Measurements from ENCODE around the gene MACROD2.

MACROD2 gene

GRCh38 chr20:15642676-15643075, 1647.4 kb downstream of the MACROD2 start:
- Histone ChIP-seq H3K9me3 (replicated peaks; ENCODE audit: low read length) (no peaks in the 10 kb centered on the region), H3K36me3 (ENCODE audit: insufficient read depth, low read length) (no peaks in the 10 kb centered on the region), H3K4me3 (ENCODE audit: low read length) (no peak overlapping the region), H3K4me2 (ENCODE audit: low read length) (no peak overlapping the region), H3K9ac (ENCODE audit: low read depth, low read length) (no peak overlapping the region), H3K27me3 (ENCODE audit: control insufficient read depth, insufficient read depth, low read length) (no peaks in the 10 kb centered on the region), H3K4me1 (ENCODE audit: control insufficient read depth, insufficient read depth, low read length) (peaks cover 11% of the 10 kb centered on the region)

GRCh38 chr20:15643713-15644112, 1648.4 kb downstream of the MACROD2 start:
- no peak overlapping the region for H3K4me2 ChIP-seq (ENCODE audit: low read length)
- H3K4me1 ChIP-seq (ENCODE audit: control insufficient read depth, insufficient read depth, low read length) = peaks cover 8% of the 10 kb centered on the region
- H3K9ac ChIP-seq (ENCODE audit: low read depth, low read length) = no peak overlapping the region
- H3K36me3 ChIP-seq (ENCODE audit: insufficient read depth, low read length) = no peaks in the 10 kb centered on the region
- no peaks in the 10 kb centered on the region for H3K27me3 ChIP-seq (ENCODE audit: control insufficient read depth, insufficient read depth, low read length)
- H3K4me3 ChIP-seq (ENCODE audit: low read length) = no peak overlapping the region
- H3K9me3 ChIP-seq (replicated peaks; ENCODE audit: low read length) = no peaks in the 10 kb centered on the region

DNA sequence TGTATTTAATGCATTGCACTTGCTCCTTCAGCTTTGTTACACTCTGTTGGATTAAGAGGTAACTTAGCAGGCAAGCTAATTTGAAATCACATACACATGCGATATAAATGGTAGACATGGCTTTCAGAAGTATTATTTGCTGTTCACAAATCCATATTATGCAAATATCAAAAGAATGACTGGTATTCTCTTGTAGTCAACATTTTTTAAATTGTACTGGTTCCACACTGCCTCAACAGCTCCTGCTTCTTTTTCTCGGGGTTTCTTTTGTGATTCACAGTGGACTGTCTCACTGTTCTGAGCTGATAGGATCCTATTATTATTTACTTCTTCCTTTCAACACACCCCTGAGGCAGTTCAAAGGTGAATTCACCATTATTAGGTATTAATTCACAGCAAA, 1650.5 kb downstream of the MACROD2 start:
- Histone ChIP-seq H3K36me3 (ENCODE audit: insufficient read depth, low read length) (no peaks in the 10 kb centered on the region), H3K9me3 (replicated peaks; ENCODE audit: low read length) (no peaks in the 10 kb centered on the region), H3K9ac (ENCODE audit: low read depth, low read length) (no peak overlapping the region), H3K4me2 (ENCODE audit: low read length) (no peak overlapping the region), H3K27me3 (ENCODE audit: control insufficient read depth, insufficient read depth, low read length) (no peaks in the 10 kb centered on the region), H3K4me1 (ENCODE audit: control insufficient read depth, insufficient read depth, low read length) (peaks cover 5% of the 10 kb centered on the region), H3K4me3 (ENCODE audit: low read length) (no peak overlapping the region)

- Histone ChIP-seq H3K4me3 (ENCODE audit: low read length) (no peak overlapping the region), H3K36me3 (ENCODE audit: insufficient read depth, low read length) (no peaks in the 10 kb centered on the region), H3K9me3 (replicated peaks; ENCODE audit: low read length) (no peaks in the 10 kb centered on the region), H3K9ac (ENCODE audit: low read depth, low read length) (no peak overlapping the region), H3K27me3 (ENCODE audit: control insufficient read depth, insufficient read depth, low read length) (no peaks in the 10 kb centered on the region), H3K4me1 (ENCODE audit: control insufficient read depth, insufficient read depth, low read length) (peaks cover 10% of the 10 kb centered on the region), H3K4me2 (ENCODE audit: low read length) (no peak overlapping the region)
These were observed 1658.3 kb downstream of the MACROD2 start for GRCh38 chr20:15653396-15654207.

GRCh38 chr20:15654208-15654649, 1658.9 kb downstream of the MACROD2 start:
- Histone ChIP-seq H3K4me3 (ENCODE audit: low read length) (no peak overlapping the region), H3K36me3 (ENCODE audit: insufficient read depth, low read length) (no peaks in the 10 kb centered on the region), H3K9me3 (replicated peaks; ENCODE audit: low read length) (no peaks in the 10 kb centered on the region), H3K4me1 (ENCODE audit: control insufficient read depth, insufficient read depth, low read length) (peaks cover 10% of the 10 kb centered on the region), H3K9ac (ENCODE audit: low read depth, low read length) (no peak overlapping the region), H3K27me3 (ENCODE audit: control insufficient read depth, insufficient read depth, low read length) (no peaks in the 10 kb centered on the region), H3K4me2 (ENCODE audit: low read length) (no peak overlapping the region)

DNA sequence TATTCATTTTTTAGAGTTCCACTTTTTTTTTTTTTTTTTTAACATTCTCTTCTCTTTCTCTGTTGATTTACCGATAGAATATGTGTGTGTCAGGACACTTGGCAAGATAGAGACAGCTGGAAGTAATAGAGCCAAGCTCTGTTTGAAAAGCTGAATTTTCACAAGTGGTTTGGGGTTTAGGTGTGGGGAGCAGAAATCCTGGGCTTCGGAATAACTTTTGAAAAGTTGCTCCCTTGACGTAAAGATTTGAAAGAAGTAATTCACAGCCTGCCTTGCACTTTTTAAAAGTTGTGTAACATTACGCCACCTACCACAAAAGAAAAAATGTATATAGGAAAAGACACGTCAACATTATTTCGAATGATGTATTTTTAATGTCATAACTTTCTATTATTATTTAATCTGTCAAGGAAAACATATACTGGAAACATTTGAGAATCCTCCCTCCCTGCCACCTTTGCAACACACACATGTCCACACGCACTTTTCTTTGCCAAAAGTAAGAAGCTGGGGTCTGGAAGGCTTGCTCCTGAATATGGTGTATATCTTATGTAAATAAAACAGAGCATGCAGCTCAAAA, 1660.1 kb downstream of the MACROD2 start:
- H3K27me3 ChIP-seq (ENCODE audit: control insufficient read depth, insufficient read depth, low read length) = no peaks in the 10 kb centered on the region
- H3K4me2 ChIP-seq (ENCODE audit: low read length) = peak overlapping the region; percentile 12
- no peaks in the 10 kb centered on the region for H3K9me3 ChIP-seq (replicated peaks; ENCODE audit: low read length)
- peaks cover 10% of the 10 kb centered on the region for H3K4me1 ChIP-seq (ENCODE audit: control insufficient read depth, insufficient read depth, low read length)
- H3K36me3 ChIP-seq (ENCODE audit: insufficient read depth, low read length) = no peaks in the 10 kb centered on the region
- no peak overlapping the region for H3K9ac ChIP-seq (ENCODE audit: low read depth, low read length)
- no peak overlapping the region for H3K4me3 ChIP-seq (ENCODE audit: low read length)

- Histone ChIP-seq H3K27me3 (ENCODE audit: control insufficient read depth, insufficient read depth, low read length) (no peaks in the 10 kb centered on the region), H3K4me2 (ENCODE audit: low read length) (peak overlapping the region; percentile 12), H3K4me3 (ENCODE audit: low read length) (no peak overlapping the region), H3K36me3 (ENCODE audit: insufficient read depth, low read length) (no peaks in the 10 kb centered on the region), H3K9ac (ENCODE audit: low read depth, low read length) (no peak overlapping the region), H3K4me1 (ENCODE audit: control insufficient read depth, insufficient read depth, low read length) (peaks cover 10% of the 10 kb centered on the region), H3K9me3 (replicated peaks; ENCODE audit: low read length) (no peaks in the 10 kb centered on the region)
These were observed 1660.8 kb downstream of the MACROD2 start for GRCh38 chr20:15656124-15656523.

- H3K9ac ChIP-seq (ENCODE audit: low read depth, low read length) = no peak overlapping the region
- peaks cover 10% of the 10 kb centered on the region for H3K4me1 ChIP-seq (ENCODE audit: control insufficient read depth, insufficient read depth, low read length)
- H3K4me2 ChIP-seq (ENCODE audit: low read length) = no peak overlapping the region
- no peaks in the 10 kb centered on the region for H3K9me3 ChIP-seq (replicated peaks; ENCODE audit: low read length)
- no peaks in the 10 kb centered on the region for H3K27me3 ChIP-seq (ENCODE audit: control insufficient read depth, insufficient read depth, low read length)
- no peaks in the 10 kb centered on the region for H3K36me3 ChIP-seq (ENCODE audit: insufficient read depth, low read length)
- no peak overlapping the region for H3K4me3 ChIP-seq (ENCODE audit: low read length)
These were observed 1663.0 kb downstream of the MACROD2 start for GRCh38 chr20:15658295-15658694.

GRCh38 chr20:15673206-15673605, 1677.9 kb downstream of the MACROD2 start:
- no peaks in the 10 kb centered on the region for H3K9me3 ChIP-seq (replicated peaks; ENCODE audit: low read length)
- H3K36me3 ChIP-seq (ENCODE audit: insufficient read depth, low read length) = no peaks in the 10 kb centered on the region
- peak overlapping the region; percentile 58 for H3K9ac ChIP-seq (ENCODE audit: low read depth, low read length)
- peaks cover 46% of the 10 kb centered on the region for H3K4me1 ChIP-seq (ENCODE audit: control insufficient read depth, insufficient read depth, low read length)
- no peaks in the 10 kb centered on the region for H3K27me3 ChIP-seq (ENCODE audit: control insufficient read depth, insufficient read depth, low read length)
- peak overlapping the region; percentile 10 for H3K4me2 ChIP-seq (ENCODE audit: low read length)
- H3K4me3 ChIP-seq (ENCODE audit: low read length) = no peak overlapping the region

- no peak overlapping the region for H3K4me3 ChIP-seq (ENCODE audit: low read length)
- H3K27me3 ChIP-seq (ENCODE audit: control insufficient read depth, insufficient read depth, low read length) = no peaks in the 10 kb centered on the region
- no peaks in the 10 kb centered on the region for H3K9me3 ChIP-seq (replicated peaks; ENCODE audit: low read length)
- H3K4me1 ChIP-seq (ENCODE audit: control insufficient read depth, insufficient read depth, low read length) = peaks cover 46% of the 10 kb centered on the region
- H3K36me3 ChIP-seq (ENCODE audit: insufficient read depth, low read length) = no peaks in the 10 kb centered on the region
- H3K9ac ChIP-seq (ENCODE audit: low read depth, low read length) = no peak overlapping the region
- no peak overlapping the region for H3K4me2 ChIP-seq (ENCODE audit: low read length)
These were observed 1679.1 kb downstream of the MACROD2 start for GRCh38 chr20:15674253-15675060.

- peaks cover 46% of the 10 kb centered on the region for H3K4me1 ChIP-seq (ENCODE audit: control insufficient read depth, insufficient read depth, low read length)
- no peaks in the 10 kb centered on the region for H3K27me3 ChIP-seq (ENCODE audit: control insufficient read depth, insufficient read depth, low read length)
- no peaks in the 10 kb centered on the region for H3K36me3 ChIP-seq (ENCODE audit: insufficient read depth, low read length)
- no peak overlapping the region for H3K4me2 ChIP-seq (ENCODE audit: low read length)
- H3K9me3 ChIP-seq (replicated peaks; ENCODE audit: low read length) = no peaks in the 10 kb centered on the region
- H3K4me3 ChIP-seq (ENCODE audit: low read length) = no peak overlapping the region
- H3K9ac ChIP-seq (ENCODE audit: low read depth, low read length) = no peak overlapping the region
These were observed 1679.8 kb downstream of the MACROD2 start for GRCh38 chr20:15675061-15675514.

All from skeletal muscle satellite cell (primary cell).